ENCODE data around the gene EIF4G3. TPM values are rescaled to one million over a fixed set of nuclear protein-coding genes. Genes with fewer than 3 reads are reported as not detected.

Gene EIF4G3
- total RNA-seq, 1 experiment from 2014 or later: 72.0 TPM

DNA sequence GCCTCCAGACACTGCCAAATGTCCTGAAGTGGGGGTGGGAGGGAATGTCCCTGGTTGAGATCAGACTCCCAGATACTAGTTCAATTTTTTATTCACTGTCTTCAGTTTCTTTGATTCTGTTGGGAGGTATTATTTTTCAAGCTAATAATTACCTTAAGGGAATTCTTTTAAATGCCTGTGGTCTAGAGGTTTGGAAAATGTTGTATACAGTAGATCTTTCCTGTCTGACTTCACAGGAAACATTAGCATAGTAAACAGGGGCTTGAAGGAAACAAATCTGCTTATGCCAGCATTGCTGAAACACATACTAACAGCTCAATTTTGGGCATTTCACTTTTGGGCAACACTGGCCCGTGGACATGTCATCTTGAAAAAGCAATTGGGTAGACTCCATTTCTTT is 305.3 kb downstream of the EIF4G3 start:
- no peak overlapping the region for H2AK5ac ChIP-seq (ENCODE audit: insufficient read length, low read length)
- no peak overlapping the region for H2BK120ac ChIP-seq (ENCODE audit: low read depth, low read length, poor library complexity, severe bottlenecking)
- WGBS (ENCODE audit: extremely low coverage, insufficient read length, low lambda C conversion rate): no CpG with 5 or more reads among the region's 1 CpG
- no peak overlapping the region for H2AFZ ChIP-seq (ENCODE audit: low read length)
- H3T11ph ChIP-seq (ENCODE audit: low read length): no peak overlapping the region
- H4K8ac ChIP-seq (replicated peaks; ENCODE audit: insufficient read length, low read depth, low read length): no peak overlapping the region
- no peak overlapping the region for H3K4me3 Mint-ChIP-seq
- H4K5ac ChIP-seq (ENCODE audit: insufficient read length, low read depth, low read length): no peak overlapping the region
- H3K4me1 ChIP-seq (ENCODE audit: insufficient read depth, low read length): no peaks in the 10 kb centered on the region
- no peak overlapping the region for H3K4ac ChIP-seq (ENCODE audit: low read depth, low read length)
- no peak overlapping the region for H3K23ac ChIP-seq (ENCODE audit: insufficient read length, low read depth, low read length)
- no peaks in the 10 kb centered on the region for H3K9me3 Mint-ChIP-seq
- no peak overlapping the region for H2BK5ac ChIP-seq (ENCODE audit: insufficient read length, low read length)
- H2BK12ac ChIP-seq (ENCODE audit: insufficient read length, low read depth, low read length): no peak overlapping the region
- no peak overlapping the region for H3K27ac Mint-ChIP-seq
- H3K27ac ChIP-seq (ENCODE audit: insufficient read length, low read depth, low read length): no peak overlapping the region
- TF ChIP-seq, protein P1, sequence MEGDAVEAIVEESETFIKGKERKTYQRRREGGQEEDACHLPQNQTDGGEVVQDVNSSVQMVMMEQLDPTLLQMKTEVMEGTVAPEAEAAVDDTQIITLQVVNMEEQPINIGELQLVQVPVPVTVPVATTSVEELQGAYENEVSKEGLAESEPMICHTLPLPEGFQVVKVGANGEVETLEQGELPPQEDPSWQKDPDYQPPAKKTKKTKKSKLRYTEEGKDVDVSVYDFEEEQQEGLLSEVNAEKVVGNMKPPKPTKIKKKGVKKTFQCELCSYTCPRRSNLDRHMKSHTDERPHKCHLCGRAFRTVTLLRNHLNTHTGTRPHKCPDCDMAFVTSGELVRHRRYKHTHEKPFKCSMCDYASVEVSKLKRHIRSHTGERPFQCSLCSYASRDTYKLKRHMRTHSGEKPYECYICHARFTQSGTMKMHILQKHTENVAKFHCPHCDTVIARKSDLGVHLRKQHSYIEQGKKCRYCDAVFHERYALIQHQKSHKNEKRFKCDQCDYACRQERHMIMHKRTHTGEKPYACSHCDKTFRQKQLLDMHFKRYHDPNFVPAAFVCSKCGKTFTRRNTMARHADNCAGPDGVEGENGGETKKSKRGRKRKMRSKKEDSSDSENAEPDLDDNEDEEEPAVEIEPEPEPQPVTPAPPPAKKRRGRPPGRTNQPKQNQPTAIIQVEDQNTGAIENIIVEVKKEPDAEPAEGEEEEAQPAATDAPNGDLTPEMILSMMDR (conservative IDR thresholded peaks at IDR 0.05): no peak
- H3K79me1 ChIP-seq (ENCODE audit: insufficient read depth, low read depth, low read length, poor library complexity, severe bottlenecking): no peaks in the 10 kb centered on the region
- H2BK20ac ChIP-seq (ENCODE audit: low read depth, low read length, poor library complexity, severe bottlenecking): no peak overlapping the region
- DNase-seq: no peak
- no peaks in the 10 kb centered on the region for H3K4me1 Mint-ChIP-seq
- no peak overlapping the region for H3K4me2 ChIP-seq (ENCODE audit: insufficient read depth, insufficient read length, low read length)
- no peak overlapping the region for H3K14ac ChIP-seq (ENCODE audit: insufficient read depth, low read length)
- H4K91ac ChIP-seq (ENCODE audit: insufficient read length, low read depth, low read length): no peak overlapping the region
- H3K36me3 Mint-ChIP-seq (ENCODE audit: insufficient read depth in 1 of 3, low read depth in 3 of 3): peaks cover 2 to 18% (median 12%) of the 10 kb centered on the region in 3 experiments; a peak in 6 of 7 replicates
- no peaks in the 10 kb centered on the region for H3K27me3 Mint-ChIP-seq (ENCODE audit: low read depth)
- H3K56ac ChIP-seq (ENCODE audit: insufficient read length, low read depth, low read length): no peak overlapping the region
- no peaks in the 10 kb centered on the region for H3K27me3 ChIP-seq (ENCODE audit: insufficient read depth, low read length)
- H2BK15ac ChIP-seq (ENCODE audit: low read depth, low read length): no peak overlapping the region
- no peak overlapping the region for H3K9ac ChIP-seq (ENCODE audit: extremely low read depth, insufficient read length, low read length)
- H3K79me2 ChIP-seq (ENCODE audit: insufficient read depth, low read length): no peaks in the 10 kb centered on the region
- H4K20me1 ChIP-seq (ENCODE audit: control insufficient read depth, insufficient read depth, insufficient read length): no peaks in the 10 kb centered on the region
- no peaks in the 10 kb centered on the region for H3K23me2 ChIP-seq (ENCODE audit: insufficient read length, low read depth, low read length, poor library complexity, severe bottlenecking)
- H3K18ac ChIP-seq (ENCODE audit: insufficient read length, low read depth, low read length): no peak overlapping the region
- H3K9me3 ChIP-seq (ENCODE audit: control insufficient read depth, low read depth, low read length): no peaks in the 10 kb centered on the region
